Activated T-cell treated with anti-CD3 and anti-CD28 coated beads for 24 hours (primary cell): Measurements from ENCODE around the gene ROBO4.

Source experiments
- DNase-seq: peaks from one replicate; pipeline ENCODE4 v3.0.0-alpha.2; 2020; ENCODE audit warnings: low read depth

ROBO4 gene

DNA sequence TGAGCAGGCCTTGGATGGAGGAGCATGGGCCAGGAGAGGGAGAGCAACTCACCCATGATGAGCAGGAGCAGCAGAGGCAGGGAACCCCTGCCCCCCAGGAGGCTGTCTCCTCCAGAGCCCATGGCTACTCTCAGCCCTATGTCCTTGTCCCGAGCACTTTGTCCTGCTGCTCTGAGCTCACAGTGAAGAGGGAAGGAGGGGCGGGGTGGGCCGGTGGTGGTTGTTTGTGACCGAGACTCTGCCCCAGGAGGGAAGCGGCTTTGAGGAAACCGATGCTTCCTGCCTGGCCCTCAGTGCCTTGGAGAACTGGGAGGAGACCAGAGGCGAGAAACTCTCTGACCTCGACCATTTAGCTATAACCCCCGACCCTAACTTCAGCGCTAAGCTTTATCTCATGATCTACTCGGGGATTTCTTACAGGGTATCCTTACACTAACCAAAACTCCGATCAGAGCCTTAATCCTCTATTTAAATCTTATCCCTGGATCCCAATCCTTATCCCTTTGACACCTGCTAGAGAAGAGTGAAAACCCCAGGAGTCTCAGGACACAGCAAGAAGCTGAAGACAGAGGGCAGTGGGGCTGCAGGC is at the start of gene ROBO4:
Gene ROBO4, minus strand, starts transcription at position 192 of the 589 bp plus-strand sequence. Its CDS starts 70 bp downstream, at position 122.
- no peak for DNase-seq

GRCh38 chr11:124946735-124947141 is 49.1 kb upstream of the ROBO4 start:
- no peak for DNase-seq

DNA sequence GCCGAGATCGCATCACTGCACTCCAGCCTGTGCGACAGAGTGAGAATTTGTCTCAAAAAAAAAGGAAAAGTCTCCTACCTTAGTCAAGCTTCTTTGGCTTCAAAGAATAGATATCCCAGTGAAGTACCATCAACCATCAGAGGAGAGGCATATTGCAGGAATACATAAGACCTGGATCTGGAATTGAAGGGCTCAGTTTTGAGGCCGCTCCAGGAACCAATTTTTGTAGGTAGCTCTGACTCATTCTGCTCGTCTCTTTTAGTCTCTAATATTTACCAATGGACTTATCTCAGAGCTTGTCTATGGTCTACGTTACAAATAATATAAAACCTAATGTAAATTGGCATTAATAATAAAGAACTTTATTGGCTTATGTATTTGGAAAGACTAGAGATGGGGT is 48.2 kb upstream of the ROBO4 start:
- DNase-seq, result no peak

DNA sequence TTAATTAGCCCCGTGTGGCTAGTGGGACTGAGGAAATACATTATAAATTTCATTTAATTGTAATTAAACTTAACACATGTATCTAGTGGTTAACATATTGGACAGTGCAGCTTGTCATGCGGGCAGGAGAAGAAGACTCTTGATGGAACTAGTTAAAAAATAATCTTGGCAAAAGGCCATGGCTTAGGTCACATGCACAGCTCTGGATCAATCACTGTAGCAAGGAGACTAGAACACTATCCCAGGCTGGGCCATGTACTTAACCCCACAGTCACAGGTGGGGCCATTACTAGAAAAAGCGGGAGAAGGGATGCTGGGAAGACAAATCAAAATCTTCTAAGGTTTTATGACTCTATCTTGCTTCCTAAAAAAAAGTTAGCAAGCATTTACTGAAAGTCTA is 46.9 kb upstream of the ROBO4 start:
- DNase-seq, result no peak

DNA sequence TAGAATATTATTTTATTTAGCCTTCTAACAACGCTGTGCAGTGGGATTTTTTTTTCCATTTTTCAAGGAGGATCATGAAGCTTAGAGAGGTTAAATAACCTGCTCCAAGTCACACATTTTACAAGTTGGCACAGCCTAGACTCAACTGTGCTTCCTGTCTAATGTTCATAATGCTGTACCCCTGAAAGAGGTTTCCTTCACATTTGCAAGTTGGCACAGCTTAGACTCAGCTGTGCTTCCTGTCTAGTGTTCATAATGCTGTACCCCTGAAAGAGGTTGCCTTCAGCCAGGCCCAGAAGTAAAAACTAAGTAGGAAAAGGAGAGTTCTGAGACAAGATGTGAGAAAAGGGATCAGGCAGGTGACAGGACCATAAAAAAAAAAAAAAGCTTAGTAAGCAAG is 46.1 kb upstream of the ROBO4 start:
- DNase-seq, result no peak

DNA sequence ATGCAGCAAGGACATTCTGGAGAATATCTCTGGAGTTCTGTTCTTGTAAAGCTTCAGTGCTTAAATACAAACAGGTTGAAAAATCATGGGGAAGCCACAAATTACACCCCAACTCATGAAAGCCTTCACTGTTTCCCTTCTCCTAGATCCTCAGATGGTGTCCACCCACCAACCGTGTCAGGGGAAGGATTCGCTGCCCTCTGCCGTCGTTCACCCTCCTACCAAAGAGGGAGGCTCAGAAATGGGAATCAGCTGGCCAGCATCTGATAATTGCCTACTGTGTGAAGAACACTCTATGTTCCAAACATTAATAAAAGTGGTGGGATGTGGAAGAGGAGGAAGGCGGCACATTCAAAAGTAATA is 45.6 kb upstream of the ROBO4 start:
- DNase-seq, result no peak

- DNase-seq, result no peak
Observed at GRCh38 chr11:124942466-124943253, 45.0 kb upstream of the ROBO4 start.

DNA sequence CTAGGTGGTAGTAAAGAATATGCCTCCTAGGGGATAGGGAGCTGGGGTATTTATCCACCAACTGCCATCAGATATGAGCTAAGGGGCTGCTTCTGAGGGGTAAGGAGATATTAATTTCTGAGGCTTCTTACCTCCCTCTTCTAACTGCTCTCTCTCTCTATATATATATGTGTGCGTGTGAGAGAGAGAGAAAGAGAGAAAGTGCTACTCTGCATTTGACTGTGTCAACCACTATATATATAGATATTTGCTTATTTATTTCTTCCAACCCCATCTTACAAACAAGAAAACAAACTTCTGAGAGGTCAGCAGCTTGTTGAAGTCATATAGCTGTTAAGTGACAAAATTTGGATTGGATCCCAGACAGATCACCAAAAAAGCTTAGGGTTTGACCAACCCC is 44.0 kb upstream of the ROBO4 start:
- no peak for DNase-seq

- no peak for DNase-seq
Observed at GRCh38 chr11:124938970-124939369, 41.3 kb upstream of the ROBO4 start.

DNA sequence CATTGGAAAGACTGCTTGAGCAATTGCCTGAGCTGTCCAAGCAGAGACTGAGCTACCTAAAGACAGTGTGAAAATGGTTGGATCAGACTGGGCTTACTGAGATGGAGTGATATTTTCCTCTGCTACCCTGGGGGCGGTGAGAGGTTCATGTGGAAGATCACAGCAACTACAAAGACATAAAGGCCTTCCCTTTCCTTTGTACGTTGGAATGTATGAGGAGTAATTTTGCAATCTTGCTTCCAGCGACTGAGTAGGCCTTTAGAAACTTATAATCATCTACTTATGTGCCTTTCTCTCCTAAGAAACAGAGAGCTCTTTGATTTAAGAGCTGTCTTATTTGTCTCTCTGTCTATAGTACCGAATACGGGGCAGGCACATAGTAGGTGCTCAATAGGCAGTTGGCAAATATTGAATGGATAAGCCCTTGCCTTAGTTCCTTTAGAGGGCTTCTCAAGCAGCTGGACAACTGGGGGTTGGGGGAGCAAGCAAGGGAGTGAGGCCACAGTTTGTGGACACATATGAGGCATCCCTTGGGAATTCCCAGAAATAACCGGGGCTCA is 40.6 kb upstream of the ROBO4 start:
- DNase-seq, result no peak

GRCh38 chr11:124937336-124937935 is 39.8 kb upstream of the ROBO4 start:
- no peak for DNase-seq

DNA sequence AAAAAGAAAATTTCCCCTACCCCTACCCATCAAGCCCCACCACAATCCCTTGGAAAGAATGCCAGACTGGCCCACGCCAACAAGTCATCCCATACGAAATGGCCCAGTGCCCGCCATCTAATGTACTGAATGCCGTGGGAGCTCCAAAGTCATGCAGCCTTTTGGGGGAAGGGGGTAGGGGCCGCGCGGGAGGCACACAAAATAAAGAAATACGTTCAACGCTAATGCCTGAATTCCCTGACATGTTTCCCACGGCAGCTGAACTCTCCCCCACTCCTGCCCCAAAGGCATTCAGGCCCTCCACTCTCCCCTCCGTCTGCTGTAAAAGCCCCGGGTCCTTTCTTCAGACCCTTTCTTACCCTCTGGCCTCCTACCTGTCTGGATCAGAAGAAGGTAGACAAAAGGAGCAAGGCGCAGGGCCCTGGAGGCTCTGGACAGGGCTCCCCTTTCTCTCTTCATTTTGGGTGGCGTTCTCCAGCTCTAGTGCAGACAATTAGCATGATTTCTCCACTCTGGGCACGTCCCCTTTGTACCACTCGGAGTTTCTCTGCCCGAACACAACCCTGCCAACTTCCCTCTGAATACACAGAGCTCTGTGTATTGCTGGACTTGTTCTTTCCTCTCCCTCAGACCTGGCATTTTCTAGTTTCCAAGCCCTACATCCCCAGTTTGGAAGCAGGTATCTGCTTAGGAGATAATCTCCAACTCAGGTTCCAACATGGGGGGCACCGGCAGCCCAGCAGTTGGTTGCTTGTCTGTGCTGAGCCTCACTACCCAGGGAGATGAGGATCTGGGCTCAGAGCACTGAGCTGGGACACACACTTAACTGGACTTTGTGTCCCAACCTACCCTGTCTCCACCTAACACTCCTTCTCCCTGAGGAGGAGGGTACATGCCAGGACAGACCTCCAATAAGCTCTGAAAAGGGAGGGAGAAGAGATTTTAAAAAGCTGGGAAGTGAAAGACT is 38.2 kb upstream of the ROBO4 start, which contains the start of gene HEPACAM:
Gene HEPACAM, minus strand, starts transcription at position 500 of the 967 bp plus-strand sequence. Its CDS starts 41 bp downstream, at position 459.
- DNase-seq, result no peak

DNA sequence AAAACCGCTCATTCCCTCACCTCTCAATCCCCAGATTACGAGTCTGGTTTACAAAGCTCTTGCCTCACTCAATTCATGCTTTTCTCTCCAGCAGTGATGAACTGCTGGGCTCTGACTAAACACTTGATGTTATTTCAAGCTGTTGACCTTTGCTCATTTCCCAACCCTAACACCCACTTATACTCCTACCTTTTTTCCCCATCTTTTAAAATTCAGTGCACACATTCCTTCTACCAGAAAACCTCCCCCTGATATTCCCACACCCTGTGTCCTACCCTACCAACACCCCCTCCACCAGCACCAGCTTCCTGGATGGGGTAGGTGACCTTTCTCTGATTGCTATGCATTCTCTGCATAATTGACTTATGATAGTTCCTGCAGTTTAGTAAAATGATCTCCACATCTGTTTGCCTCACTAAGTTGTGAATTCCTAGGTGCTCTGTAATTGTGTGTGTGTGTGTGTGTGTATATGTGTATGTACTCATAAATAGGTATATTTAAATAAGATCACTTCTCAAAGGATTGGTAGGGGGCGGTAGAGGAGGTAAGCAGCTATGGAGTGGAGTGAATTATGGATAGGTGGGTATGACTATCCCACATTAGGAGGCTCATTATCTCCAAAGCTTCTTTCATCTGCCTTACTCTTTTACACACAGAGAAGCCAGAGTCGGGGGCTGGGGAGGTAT is 37.3 kb upstream of the ROBO4 start:
- DNase-seq, result no peak

DNA sequence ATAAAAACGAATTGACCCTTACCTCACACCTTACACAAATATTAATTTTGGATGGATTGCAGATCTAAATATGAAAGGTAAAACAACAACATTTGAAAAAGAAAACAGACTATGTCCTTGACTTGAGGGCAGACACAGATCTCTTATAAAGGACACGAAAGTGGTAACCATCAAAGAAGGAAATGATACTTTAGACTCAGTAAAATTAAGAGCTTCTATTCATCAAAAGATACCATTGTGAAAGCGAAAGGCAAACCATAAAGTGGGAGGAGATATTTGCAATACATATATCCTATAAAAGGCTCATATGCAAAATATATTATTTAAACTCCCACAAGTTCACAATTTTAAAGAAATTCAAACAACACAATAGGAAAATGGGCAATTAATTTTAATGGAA is 33.1 kb upstream of the ROBO4 start:
- DNase-seq, result no peak

DNA sequence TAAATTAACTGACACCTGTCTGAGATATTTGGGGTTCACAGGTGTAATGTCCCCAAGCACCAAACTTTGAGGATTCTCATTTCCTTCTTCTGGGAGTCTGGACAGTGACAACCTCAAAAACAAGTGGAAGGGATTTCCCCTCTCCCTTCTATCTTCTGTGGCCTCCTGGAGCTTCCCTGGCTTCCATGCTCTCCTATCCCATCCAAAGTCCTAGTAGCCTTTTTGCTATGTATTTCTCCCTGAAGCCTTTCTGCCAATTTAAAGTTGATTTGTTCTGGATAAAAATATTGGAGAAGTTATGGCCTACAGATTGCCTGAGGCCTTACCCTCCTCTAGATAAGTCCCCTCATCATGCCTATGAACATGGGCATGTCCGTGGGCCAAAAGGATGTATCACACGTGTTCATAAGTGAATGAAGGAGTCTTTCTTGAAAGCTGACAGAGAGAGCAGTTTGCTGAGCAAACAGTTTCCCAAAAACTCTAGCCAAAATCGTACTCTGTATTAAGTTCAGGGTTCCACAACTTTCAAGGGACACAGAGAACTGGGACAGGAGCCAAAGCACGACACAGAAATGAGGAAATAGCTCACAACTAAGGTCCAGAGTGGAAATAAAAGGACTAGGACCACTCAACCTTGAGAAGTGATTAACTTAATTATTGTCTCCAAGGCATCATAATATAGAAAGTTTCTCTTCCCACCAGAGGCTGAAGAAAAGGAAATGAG is 31.4 kb upstream of the ROBO4 start:
- DNase-seq, result no peak

- DNase-seq, result no peak
Observed at GRCh38 chr11:124923296-124923695, 25.6 kb upstream of the ROBO4 start.

- no peak for DNase-seq
Observed at GRCh38 chr11:124922831-124923230, 25.2 kb upstream of the ROBO4 start.

GRCh38 chr11:124920870-124921609 is 23.4 kb upstream of the ROBO4 start:
- DNase-seq, result peak; percentile 71

- no peak for DNase-seq
Observed at GRCh38 chr11:124920356-124920755, 22.7 kb upstream of the ROBO4 start.

DNA sequence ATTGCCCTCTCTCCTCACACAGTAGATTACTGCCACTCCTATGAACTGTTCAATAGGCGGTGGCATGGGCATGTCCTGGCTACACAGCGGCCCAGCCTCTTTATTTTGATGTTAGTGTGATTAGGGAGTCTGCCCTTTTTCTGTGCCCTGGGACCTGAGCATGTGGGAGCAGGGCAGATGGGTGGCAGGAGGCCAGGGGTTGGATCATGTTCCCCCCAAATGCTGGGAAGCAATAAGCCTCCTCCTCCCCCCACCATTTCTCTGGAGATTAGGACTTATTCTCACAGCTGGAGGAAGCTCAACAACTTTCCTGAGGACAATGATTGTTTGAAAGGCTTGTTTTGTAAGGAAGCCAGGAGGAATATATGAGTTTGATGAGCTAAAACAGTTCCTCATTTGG is 22.2 kb upstream of the ROBO4 start:
- DNase-seq, result no peak
